Caki2 (cell line): ENCODE data around the gene CLMN. TPM values are rescaled to one million over a fixed set of nuclear protein-coding genes. Genes with fewer than 3 reads are reported as not detected.
"Not testable (repeated sequence)": the region's sequence is repeated elsewhere in the genome, so short reads cannot be mapped to it uniquely, and the experiment has no call there.

Source experiments
- DNase-seq: peaks from one replicate; pipeline ENCODE4 v3.0.0-alpha.2; 2015; ENCODE audit warnings: low read depth
- in situ Hi-C: cut with HindIII; loops from 2 replicates; pipeline ENCODE4 v1.10.0; 2016; ENCODE audit warnings: low sequenced_read_pairs, low pct_unique_long_range_greater_than_20kb, mixed read lengths
- total RNA-seq: library from RNA; depleted of rRNA; stranded (reverse); fragments of >200 nt; shearing (Covaris generic); gene quantifications from 2 replicates; pipeline ENCODE4 v1.2.3, GENCODE V29; 2014; ENCODE audit warnings: low replicate concordance

The CLMN gene
- total RNA-seq, 1 experiment from 2014 or later: 4.3 TPM

DNA sequence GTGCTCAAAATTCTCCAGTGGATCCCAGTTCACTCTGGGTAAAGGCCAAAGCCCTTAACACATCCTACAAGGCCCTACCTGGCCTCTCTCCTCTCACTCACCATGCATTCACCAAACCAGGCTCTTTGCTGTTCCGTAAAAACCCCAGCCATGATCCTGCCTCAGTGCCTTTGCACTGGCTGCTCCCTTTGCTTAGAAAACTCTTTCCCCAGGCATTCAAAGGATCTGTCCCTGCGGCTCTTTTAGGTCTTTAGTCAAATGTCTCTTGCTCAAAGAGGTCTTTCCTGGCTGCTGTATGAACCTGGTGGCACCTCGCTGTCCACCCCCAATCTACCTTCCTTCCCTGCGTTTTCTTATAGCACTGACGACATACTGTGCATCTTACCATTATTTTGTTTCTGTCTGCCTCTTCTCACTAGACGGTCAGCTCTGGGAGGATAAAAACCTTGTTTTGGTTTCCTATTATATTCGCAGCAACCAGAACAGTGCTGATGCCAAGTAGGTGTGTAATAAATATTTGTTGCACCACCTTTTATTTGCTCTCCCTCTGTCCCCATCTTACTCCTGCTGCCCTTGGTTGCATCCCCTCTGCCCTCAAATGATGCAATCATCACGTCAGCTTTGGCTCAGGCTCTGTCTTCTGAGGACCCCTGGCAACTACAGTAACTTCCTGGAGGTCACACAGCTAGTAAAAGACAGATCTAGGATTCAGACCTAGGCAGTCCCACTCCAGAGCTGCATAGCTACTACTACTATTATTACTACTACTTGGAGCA, 138.6 kb downstream of the CLMN start:
- DNase-seq: no peak
- in situ Hi-C loops: no loop called here

- DNase-seq, in situ Hi-C loops: not testable (repeated sequence)
These were observed 144.0 kb downstream of the CLMN start for GRCh38 chr14:95175670-95176069.

DNA sequence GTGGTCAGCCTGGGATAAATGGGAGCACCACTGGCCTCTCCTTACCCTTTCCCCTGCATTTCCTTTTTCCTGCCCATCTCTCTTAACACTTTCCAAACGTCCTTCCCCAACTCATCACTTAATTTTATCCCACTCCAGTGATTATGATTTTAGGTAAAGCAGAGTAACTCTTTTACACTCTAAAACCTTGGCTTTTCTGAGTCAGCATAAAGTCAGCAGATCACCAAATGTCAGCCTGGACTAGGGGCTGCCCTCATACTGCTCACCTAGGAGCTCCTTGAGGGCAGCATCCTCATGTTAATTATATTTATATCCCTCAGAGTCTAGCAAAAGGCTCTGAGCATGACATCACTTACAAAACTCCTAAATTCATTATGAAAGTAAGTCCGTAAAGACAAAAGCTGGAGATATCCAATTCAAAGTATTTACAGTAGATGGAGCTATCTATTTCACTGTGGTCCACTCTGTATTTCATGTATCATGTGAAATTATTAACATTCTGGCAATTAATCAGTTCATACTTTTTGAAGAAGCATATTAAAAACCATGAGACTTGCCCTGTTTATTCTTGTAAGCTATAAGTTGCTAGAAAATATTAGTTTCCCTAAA, 145.4 kb downstream of the CLMN start:
- no peak for DNase-seq
- in situ Hi-C loops: no loop called here

DNA sequence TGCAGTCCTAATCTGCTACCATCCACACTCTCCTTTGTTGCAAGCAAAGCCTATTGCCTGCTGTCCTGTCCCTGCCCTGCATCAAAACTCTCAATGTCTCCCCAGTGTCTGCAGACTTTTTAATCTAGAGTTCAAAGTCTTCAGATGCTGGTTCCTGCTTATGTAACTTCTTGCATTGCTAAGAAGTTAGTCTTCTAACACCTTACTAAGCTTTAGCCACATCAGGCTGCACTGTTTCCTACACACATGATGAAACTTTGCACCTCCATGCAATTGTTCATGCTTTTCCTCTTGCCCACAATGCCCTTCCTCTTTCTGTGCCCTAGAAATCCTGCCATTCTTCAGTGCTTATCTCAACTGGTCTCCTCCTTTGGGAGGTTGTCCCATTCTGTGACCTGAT, 146.2 kb downstream of the CLMN start:
- no peak for DNase-seq
- in situ Hi-C loops: no loop called here

- DNase-seq: no peak
- in situ Hi-C loops: no loop called here
These were observed 152.5 kb downstream of the CLMN start for GRCh38 chr14:95167177-95167576.

DNA sequence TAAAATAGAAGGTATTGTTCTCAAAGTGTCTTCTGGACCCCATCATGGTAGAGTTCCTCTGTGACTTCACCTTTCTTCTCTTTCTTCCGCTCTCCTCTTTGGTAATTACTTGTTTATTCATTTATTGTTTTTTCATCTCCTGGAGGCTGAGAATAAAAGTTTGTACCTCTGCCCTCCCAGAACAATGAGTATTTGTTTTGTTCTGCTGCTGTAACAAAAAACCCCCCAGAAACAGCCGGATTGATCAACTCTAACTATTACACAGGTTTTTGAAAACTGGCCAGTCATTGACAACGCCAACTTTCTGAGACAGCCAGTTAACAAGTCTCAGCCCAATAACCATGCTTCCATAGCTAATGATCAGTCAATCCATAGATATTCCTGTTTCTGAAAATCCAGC, 154.2 kb downstream of the CLMN start:
- in situ Hi-C loops: no loop called here
- DNase-seq: no peak

DNA sequence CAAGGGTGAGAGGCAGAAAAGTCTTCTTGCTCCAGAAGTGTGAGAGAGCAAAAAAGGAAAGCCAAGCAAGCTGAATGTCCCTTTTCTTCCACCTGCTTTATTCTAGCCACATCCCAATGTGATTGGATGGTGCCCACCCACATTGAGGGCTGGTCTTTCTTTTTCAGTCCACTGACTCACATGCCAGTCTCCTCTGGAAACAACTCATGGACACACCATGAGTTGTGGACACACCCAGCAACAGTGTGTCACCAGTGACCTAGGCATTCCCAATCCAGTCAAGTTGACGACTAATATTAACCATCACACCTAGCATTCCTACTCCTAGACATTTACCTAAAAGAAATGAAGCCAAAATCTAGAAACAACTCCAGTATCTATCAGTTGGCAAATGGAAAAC, 155.2 kb downstream of the CLMN start:
- in situ Hi-C loops: no loop called here
- no peak for DNase-seq

GRCh38 chr14:95163666-95164065, 156.0 kb downstream of the CLMN start:
- DNase-seq: no peak
- in situ Hi-C loops: no loop called here

GRCh38 chr14:95163132-95163531, 156.6 kb downstream of the CLMN start:
- in situ Hi-C loops: no loop called here
- no peak for DNase-seq

GRCh38 chr14:95162641-95163040, 157.1 kb downstream of the CLMN start:
- in situ Hi-C loops: no loop called here
- no peak for DNase-seq

DNA sequence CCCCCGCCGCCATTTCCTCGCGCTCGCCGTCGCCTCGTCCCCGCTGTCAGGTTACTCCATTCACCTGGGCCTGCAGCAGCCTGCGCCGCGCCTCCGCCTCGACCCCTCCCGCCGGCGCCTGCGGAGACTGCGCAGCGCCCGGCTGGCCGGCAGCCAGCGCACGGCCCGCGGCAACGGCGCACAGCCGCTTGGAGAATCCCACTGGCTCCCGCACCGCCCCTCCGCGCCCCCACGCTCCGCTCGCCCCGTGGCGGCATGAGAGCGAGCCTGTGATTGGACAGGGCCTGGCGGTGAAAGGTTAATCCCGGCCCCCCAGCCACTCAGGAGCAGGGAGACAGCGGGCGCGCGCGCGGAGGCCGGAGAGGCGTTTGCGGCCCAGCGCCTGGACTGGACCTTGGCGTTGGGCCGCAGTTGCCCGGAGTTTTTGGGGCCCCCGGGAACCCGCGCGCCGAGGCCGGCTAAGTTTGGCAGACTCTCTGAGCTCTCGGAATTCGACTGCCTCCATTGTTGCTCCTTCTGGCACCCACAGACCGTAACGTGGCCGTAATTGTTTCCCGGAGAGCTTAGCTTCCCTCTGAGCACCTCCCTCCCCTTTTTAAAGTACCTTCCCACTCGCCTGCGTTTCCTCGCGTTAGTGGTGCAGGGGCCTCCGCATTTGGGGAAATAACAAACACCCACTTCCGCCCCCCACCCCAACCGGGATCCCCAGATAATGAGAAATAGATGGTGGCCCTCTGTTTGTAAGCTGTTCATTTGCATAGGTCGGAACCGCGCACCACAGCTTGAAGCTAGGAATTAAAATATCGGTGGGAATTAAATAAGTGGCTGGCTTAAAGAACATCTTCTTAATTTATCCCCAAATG, 162.2 kb downstream of the CLMN start, which contains the start of gene DICER1:
TSS of gene DICER1 (minus strand) at position 203 of the 863 bp plus-strand sequence. CDS start 24,071 bp downstream, outside the sequence.
- in situ Hi-C loops: no loop called here
- peak; percentile 92 for DNase-seq

- DNase-seq: no peak
- in situ Hi-C loops: no loop called here
These were observed 162.7 kb downstream of the CLMN start for GRCh38 chr14:95157048-95157326.

- no peak for DNase-seq
These were observed 163.3 kb downstream of the CLMN start for GRCh38 chr14:95156161-95157047.

GRCh38 chr14:95155045-95155444, 164.7 kb downstream of the CLMN start:
- DNase-seq: no peak
- in situ Hi-C loops: no loop called here

More at GRCh38 chr14:95156161-95157047, 163.3 kb downstream of the CLMN start:
- in situ Hi-C loops: no loop called here

DNA sequence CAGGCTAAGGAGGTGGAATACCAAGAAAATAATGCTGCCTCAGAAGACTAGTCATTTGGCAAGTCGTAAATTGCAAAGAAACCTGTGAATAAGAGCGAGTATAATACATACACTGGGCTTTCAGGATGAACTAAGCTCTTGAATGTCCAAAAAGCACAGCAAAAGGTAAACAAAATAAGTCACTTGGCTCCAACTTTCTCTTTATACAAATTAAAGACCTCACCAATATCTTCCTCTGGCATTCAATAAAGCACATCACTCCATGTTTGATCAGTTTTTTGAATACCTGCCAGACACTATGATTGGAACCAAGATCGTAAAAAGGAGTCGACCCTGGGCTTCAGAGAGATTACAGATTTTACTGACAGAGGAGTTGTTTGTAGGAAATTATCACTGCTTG, 165.8 kb downstream of the CLMN start:
- in situ Hi-C loops: no loop called here
- no peak for DNase-seq

DNA sequence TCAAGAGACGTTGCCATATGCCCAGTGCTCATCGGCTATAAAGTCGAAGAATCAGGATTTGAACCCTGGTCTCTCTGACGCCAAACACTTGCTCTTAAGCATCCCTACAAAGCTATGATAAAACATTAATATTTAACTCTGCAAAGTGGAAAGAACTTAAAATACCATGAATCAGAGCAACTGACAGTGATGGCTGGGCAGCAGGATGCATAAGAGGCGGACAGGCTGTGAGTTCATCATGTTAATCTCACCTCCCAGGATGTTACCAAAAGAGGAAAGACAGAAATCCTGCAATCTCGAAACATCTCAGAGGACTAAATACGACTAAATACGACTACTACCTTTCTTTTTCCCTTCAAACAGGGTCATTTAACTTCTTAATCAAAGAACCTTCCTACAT, 168.1 kb downstream of the CLMN start:
- DNase-seq: no peak
- in situ Hi-C loops: no loop called here

GRCh38 chr14:95150910-95151309, 168.8 kb downstream of the CLMN start:
- in situ Hi-C loops: no loop called here
- DNase-seq: no peak

GRCh38 chr14:95149441-95149840, 170.3 kb downstream of the CLMN start:
- in situ Hi-C loops: no loop called here
- no peak for DNase-seq
